Neuron (in vitro differentiated cells): ENCODE results near the gene DUSP19.

Experiments used
- H2AFZ ChIP-seq: one replicate; pipeline ENCODE4 v1.6.1; 2013; ENCODE audit warnings: low read depth, mild to moderate bottlenecking, inconsistent platforms, low read length, moderate library complexity
- H3K27me3 ChIP-seq: one replicate; pipeline ENCODE4 v1.6.1; 2013; ENCODE audit warnings: low read length; ENCODE audit not compliant: insufficient read depth
- H3K36me3 ChIP-seq: one replicate; pipeline ENCODE4 v1.6.1; 2013; ENCODE audit warnings: low read length; ENCODE audit not compliant: insufficient read depth
- H3K4me1 ChIP-seq: one replicate; pipeline ENCODE4 v1.6.1; 2013; ENCODE audit warnings: low read length; ENCODE audit not compliant: insufficient read depth
- H3K4me3 ChIP-seq: 2 replicates; pipeline ENCODE4 v1.5.1; 2013; ENCODE audit warnings: mild to moderate bottlenecking, low read length, moderate library complexity
- H3K9me3 ChIP-seq: one replicate; pipeline ENCODE4 v1.6.1; 2013; ENCODE audit warnings: low read length

Gene DUSP19

DNA sequence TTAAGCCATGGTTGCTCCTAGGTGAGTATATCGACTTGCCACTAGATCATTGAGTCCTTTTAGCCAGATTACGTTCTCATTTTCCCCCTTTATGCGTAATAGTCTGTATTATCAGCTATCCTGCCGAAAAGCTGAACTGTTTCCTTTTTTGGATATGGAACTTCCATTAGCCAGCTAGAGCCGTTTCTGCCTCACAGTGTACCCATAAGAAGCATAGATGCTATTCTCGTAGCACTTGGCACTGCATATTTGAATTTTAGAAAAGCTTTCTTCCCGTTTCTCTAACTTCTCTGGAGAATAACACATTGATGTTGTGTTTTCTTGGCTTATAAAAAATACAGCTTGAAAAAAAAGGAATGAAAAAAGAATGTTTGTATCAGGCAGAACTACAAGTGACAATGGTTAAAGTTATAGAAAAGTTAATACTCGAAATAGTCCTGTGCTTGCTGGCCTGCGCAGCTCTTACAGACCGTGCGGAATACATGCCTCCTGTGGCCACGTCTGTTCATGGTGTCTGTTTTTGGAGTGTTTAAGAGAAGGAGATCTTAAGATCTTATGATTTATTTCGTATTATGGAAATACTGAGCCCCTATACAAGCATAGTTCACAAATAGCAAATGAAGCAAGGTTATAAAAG lies 710 bp downstream of the DUSP19 start:
- Histone ChIP-seq H2AFZ (peak overlapping the region; percentile 87), H3K27me3 (peaks cover 6% of the 10 kb centered on the region), H3K9me3 (no peaks in the 10 kb centered on the region), H3K36me3 (no peaks in the 10 kb centered on the region), H3K4me3 (peak overlapping the region; percentile 52), H3K4me1 (peaks cover 4% of the 10 kb centered on the region)

DNA sequence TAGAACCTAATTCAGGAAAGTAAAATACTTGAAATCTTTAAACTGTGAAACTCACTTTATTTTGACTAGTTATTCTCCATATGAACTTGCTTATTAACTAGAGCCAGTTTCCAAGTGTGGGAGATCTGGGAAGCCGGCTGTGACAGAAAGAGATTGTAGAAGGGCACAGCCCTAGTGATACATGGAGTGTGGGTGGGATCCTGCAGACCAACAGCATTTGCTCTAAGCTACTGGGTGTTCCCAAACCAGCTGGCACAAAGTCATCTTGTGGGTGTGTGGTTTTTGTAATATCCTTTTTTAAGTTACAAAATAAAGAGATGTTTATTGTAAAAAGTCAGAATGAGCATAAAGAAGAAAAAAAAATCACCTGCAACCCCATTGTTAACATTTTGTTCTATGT lies 3.4 kb downstream of the DUSP19 start:
- no peak overlapping the region for H2AFZ ChIP-seq
- H3K27me3 ChIP-seq: no peaks in the 10 kb centered on the region
- H3K9me3 ChIP-seq: no peaks in the 10 kb centered on the region
- no peaks in the 10 kb centered on the region for H3K36me3 ChIP-seq
- no peak overlapping the region for H3K4me3 ChIP-seq
- peaks cover 4% of the 10 kb centered on the region for H3K4me1 ChIP-seq

DNA sequence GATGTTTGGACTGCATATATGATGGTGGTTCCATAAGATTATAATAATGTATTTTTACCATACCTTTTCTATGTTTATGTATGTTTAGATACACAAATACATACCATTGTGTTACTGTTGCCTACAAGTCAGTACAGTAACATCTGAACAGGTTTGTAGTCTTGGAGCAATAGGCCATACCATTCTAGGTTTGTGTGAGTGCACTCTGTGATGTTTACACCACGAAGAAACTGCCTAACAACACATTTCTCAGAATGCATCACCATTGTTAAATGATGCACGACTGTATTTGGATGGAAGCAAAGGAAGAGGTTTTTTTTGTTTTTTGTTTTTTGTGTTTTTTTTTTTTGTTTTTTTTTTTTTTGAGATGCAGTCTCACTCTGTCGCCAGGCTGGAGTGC lies 9.5 kb downstream of the DUSP19 start:
- H3K9me3 ChIP-seq: no peaks in the 10 kb centered on the region
- H3K27me3 ChIP-seq: no peaks in the 10 kb centered on the region
- H3K4me3 ChIP-seq: no peak overlapping the region
- no peaks in the 10 kb centered on the region for H3K4me1 ChIP-seq
- no peak overlapping the region for H2AFZ ChIP-seq
- H3K36me3 ChIP-seq: no peaks in the 10 kb centered on the region

DNA sequence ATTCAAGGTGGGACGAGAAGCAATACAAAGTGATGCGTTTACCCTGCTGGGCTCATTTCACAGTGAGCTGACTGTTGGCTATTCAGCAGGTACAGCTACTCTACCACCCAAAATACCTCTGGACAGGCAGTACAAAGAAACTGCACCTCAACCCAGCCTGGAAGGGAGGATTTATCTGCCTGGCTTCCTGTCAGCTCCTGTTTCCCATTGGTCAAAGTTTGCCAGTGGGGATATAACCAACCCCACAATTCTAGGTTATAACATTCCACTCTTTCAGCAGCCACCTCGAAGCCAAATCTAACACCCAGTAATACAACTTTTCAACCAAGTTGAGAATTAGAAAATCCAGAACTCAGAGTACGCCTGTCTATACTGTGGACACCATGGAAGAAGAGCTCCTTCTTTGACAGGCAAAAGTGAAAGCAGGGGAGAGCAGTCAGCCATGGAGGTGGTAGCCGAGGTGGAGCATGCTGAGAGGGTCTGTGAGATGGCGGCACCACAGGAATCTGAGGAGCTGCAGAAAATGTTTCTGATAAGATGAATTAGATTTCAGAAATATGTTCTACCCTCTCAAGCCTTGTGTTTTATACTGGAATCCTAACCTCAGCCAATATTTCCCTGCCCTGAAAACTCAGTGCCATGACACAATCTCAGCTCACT lies 10.8 kb downstream of the DUSP19 start:
- no peak overlapping the region for H2AFZ ChIP-seq
- H3K27me3 ChIP-seq: no peaks in the 10 kb centered on the region
- no peaks in the 10 kb centered on the region for H3K4me1 ChIP-seq
- H3K36me3 ChIP-seq: no peaks in the 10 kb centered on the region
- no peaks in the 10 kb centered on the region for H3K9me3 ChIP-seq
- H3K4me3 ChIP-seq: no peak overlapping the region

DNA sequence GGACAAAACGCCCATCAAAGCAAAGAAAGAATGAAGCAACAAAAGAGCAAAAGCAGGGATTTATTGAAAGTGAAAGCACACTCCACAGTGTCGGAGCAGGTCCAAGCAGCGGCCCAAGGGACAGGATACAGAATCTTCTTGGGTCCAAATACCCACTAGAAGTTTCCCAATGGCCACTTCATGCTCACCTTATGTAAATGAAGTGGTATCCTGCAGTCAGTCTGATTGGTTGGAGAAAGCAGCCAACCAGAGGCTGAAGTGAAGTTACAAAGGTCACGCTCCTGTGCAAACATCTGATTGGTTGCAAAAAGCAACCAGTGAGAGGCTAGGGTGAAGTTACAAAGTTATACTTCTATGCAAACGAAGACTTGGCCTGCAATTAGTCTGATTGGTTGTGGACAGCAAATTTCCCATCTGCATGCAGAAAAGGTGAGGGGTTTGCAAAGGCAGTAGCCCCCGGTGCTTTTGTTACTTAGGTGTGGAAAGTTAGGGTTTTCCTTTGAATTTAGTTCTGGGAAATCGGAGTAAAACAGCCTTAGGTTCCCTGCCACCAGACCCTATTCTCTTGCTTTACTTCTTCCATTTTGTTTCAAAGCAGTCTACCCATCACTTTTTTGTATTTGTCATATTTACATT lies 12.9 kb downstream of the DUSP19 start:
- no peaks in the 10 kb centered on the region for H3K4me1 ChIP-seq
- H3K27me3 ChIP-seq: no peaks in the 10 kb centered on the region
- no peaks in the 10 kb centered on the region for H3K36me3 ChIP-seq
- H3K9me3 ChIP-seq: no peaks in the 10 kb centered on the region
- no peak overlapping the region for H3K4me3 ChIP-seq
- no peak overlapping the region for H2AFZ ChIP-seq

DNA sequence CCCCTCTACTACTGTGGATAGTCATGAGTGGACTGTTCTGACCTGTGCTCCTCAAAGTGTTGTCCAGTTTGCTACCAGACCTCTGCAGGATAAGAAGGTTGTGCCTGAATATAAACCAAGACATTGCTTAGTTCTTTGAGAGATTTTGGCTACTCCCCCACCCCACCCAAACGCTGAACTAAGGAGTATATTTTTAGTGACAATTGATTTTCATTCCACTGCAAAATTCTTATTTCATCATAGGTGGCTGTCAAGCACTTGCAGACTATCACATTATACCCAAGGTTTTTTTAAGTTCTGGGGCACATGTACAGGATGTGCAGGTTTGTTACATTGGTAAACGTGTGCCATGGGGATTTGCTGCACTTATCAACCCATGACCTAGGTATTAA lies 13.4 kb downstream of the DUSP19 start:
- Histone ChIP-seq H3K36me3 (no peaks in the 10 kb centered on the region), H2AFZ (no peak overlapping the region), H3K27me3 (no peaks in the 10 kb centered on the region), H3K9me3 (no peaks in the 10 kb centered on the region), H3K4me1 (no peaks in the 10 kb centered on the region), H3K4me3 (no peak overlapping the region)

DNA sequence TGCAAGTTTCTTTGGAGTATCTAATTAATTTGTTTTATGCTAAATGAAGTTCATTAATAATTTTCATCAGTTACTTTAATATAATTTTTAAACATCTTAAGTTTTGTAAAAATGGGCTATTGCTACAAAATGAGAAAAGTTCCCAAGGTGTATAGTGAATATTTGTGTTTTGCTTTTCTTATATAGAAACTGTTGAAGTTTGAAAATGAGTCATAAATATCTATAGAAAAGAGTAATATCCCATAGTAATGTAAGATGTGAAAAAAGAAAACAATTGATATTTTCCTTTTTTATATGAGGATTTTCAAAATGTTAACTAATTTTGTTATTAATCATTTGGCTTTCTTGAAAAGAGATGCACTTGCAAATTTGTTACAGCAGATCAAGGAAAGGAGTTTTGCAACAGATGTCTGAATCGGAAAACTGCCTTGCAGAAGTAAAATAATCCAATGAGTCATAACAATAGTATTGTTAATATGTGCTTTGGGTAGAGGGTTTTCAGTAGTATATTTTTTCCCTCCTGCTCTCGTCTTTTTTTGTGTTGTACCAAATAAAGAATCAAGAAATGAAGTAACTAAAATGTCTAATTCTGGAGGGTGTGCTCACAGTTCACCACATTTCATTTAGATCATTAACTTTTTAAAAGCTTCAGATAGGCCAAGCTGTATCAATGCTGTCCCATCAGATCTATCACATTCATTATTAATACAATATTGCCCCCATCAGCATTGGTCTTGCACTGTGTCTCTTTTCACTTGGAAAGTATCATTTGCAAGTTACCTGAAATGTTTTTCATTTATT lies 15.5 kb downstream of the DUSP19 start:
- no peaks in the 10 kb centered on the region for H3K9me3 ChIP-seq
- no peak overlapping the region for H2AFZ ChIP-seq
- no peaks in the 10 kb centered on the region for H3K36me3 ChIP-seq
- no peaks in the 10 kb centered on the region for H3K4me1 ChIP-seq
- H3K27me3 ChIP-seq: no peaks in the 10 kb centered on the region
- no peak overlapping the region for H3K4me3 ChIP-seq

DNA sequence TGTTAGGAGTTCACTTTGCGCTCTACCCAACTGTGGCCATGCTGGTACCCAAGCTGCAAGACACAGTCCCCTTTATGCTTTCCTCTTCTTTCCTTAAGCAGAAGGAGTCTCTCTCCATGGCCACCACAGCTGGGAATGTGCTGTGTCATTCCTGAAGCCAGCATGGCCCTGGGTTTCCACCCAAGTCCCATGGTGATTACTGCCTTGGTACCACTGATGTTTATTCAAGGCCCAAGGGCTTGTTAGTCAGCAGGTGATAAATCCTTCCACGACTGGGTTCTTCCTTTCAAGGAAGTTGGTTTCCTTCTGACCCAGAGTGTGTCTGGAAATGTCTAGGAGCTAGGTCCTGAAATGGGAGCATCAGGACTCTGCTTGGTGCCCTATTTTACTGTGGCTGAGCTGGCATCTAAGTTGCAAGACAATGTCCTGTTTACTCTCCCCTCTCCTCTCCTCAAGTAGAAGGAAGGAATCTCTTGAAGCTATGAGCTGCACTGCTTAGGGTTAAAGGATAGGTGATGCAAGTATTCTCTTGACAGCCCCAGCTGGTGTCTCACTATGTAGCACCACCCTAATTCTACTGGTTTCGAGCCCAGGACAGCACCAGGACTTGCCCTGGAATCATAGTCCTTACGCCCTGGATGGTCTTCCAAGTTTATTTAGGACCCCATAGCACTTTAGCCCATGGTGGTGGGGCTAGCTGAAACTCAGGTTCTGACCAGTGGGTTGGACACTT lies 27.0 kb downstream of the DUSP19 start:
- no peak overlapping the region for H3K4me3 ChIP-seq
- no peaks in the 10 kb centered on the region for H3K4me1 ChIP-seq
- H2AFZ ChIP-seq: no peak overlapping the region
- no peaks in the 10 kb centered on the region for H3K27me3 ChIP-seq
- no peaks in the 10 kb centered on the region for H3K36me3 ChIP-seq
- no peaks in the 10 kb centered on the region for H3K9me3 ChIP-seq

DNA sequence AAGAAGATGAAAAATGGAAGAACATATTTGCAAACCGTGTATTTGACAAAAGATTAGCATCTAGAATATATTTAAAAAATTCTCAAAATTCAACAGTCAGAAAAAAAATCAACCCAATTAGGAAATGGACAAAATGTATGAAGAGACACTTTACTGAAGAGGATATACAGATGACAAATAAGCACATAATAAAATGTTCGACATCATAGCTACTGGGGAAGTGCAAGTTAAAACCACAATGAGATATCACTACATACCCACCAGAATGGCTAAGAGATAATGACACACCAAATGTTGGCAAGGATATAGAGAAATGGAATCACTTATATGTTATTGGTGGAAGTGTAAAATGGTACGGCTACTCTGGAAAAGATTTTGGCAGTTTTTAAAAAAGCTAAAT lies 34.0 kb downstream of the DUSP19 start:
- H2AFZ ChIP-seq: no peak overlapping the region
- H3K27me3 ChIP-seq: no peaks in the 10 kb centered on the region
- H3K4me1 ChIP-seq: no peaks in the 10 kb centered on the region
- no peaks in the 10 kb centered on the region for H3K36me3 ChIP-seq
- no peaks in the 10 kb centered on the region for H3K9me3 ChIP-seq
- no peak overlapping the region for H3K4me3 ChIP-seq

DNA sequence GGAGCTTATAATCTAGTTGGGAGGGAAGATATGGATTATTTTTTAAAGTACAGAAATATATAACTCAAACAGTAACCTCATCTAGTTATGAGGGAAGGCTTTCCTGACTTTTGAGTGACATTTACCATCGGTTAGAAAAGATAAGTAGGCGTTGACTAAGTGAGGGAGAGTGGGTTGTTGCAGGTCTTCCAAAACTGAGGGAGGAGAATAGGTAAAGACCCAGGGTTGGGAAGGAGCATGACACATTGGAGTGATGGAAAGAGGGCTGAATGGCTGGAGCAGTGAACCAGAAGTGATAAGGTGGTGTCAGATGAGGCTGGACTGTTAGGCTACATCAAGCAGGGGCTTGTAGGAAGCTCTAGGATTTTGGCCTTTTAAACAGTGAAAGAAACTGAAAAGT lies 35.1 kb downstream of the DUSP19 start:
- Histone ChIP-seq H3K9me3 (no peaks in the 10 kb centered on the region), H3K27me3 (no peaks in the 10 kb centered on the region), H3K4me1 (no peaks in the 10 kb centered on the region), H3K4me3 (no peak overlapping the region), H2AFZ (no peak overlapping the region), H3K36me3 (no peaks in the 10 kb centered on the region)

DNA sequence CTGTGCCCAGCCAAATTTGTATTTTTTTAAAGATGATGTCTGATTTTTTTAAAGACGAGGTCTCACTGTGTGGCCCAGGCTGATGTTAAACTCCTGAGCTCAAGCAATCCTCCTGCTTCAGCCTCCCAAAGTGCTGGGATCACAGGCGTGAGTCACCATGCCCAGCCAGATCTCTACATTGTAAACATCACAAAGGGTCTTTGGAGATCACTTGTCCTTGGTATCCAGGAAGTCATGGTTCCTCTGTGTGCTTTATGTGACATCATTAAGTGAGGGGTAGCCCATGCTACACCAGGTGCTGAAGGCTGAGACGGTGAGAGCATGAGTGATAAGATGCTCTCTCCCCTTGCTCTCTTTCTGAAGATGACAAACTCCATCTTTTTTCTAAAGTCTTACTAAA lies 38.7 kb downstream of the DUSP19 start:
- Histone ChIP-seq H3K9me3 (no peaks in the 10 kb centered on the region), H3K4me3 (no peak overlapping the region), H2AFZ (no peak overlapping the region), H3K27me3 (no peaks in the 10 kb centered on the region), H3K36me3 (no peaks in the 10 kb centered on the region), H3K4me1 (no peaks in the 10 kb centered on the region)

DNA sequence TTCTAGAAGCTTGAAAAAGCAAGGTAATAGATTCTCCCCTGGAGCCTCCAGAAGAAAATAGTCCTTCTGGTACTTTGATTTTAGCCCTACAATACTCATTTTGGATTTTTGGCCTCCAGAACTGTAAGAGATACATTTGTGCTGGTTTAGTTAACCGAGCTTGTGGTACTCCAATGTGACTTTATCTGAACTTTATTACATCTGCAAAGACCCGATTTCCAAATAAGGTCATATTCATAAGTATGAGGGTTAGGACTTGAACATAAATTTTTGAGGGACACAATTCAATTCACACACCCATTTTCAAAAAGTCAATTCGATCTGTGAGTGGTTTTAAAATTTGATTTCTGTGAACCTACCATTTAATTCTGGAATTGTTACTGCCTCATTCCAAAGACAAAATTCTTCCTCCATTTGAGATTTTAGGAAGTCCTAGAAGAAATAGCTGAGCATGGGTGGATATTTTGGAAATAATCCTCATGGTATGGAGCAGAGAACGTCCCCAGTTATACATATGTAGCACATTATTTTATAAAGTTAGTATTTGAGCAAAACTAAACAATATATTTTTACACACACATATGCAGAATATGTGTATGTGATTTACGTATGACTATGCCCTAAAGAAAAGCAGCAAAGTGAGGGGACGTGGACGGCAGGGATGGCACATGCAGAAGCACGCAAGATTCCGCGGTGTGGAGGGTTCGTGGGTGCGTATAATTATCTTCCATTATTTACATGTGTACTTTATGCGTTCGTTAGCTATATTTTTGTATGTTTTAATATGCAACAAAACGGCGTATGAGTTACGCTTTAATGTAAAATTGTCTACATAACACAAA lies 44.8 kb downstream of the DUSP19 start:
- Histone ChIP-seq H3K9me3 (no peaks in the 10 kb centered on the region), H2AFZ (peak overlapping the region; percentile 92), H3K4me1 (peaks cover 11% of the 10 kb centered on the region), H3K36me3 (peaks cover 3% of the 10 kb centered on the region), H3K27me3 (no peaks in the 10 kb centered on the region), H3K4me3 (peak overlapping the region; percentile 75)
